ENCODE results near the gene THY1.
"Not testable (repeated sequence)": the region's sequence is repeated elsewhere in the genome, so short reads cannot be mapped to it uniquely, and the experiment has no call there.

THY1 gene

DNA sequence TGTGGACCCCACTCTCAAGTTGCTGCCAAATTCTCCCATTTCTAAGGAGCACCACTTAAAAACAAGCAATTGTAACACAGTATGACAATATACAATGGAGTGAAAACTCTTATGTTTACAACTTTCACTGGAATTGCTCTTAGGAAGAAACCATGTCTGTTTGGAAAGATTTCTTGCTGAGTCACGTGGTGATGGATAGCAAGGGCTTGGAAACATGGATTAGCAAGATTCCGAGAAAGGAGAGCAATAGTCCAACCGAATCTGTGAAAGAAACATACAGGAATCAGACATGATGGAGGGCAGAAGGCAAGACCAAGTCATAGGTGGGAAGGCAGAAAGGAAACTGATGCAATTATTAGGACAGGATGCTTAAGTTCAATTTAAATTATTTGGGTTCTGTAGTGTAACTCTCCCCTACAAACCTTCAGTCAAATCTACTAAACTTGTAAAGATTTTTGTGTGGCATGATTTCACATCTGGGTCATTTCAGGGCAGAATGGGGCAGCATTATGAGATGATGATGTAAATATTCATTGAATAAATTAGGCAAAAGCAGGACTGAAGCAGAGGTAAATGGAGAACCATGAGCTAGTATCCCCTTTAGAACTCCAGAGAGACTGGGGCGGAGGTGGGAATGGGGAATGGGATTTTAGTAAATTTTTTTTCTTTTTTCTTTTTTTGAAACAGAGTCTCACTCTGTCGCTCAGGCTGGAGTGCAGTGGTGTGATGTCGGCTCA is 27.8 kb upstream of the THY1 start:
- DNase-seq = no peak
- H3K36me3 Mint-ChIP-seq (ENCODE audit: low read depth) = no peaks in the 10 kb centered on the region
- peaks cover 25% of the 10 kb centered on the region for H3K27me3 Mint-ChIP-seq
- no peak for ATAC-seq
- no peak overlapping the region for H3K4me3 Mint-ChIP-seq
- no peaks in the 10 kb centered on the region for H3K9me3 Mint-ChIP-seq
- no peak overlapping the region for H3K27ac Mint-ChIP-seq
- no peaks in the 10 kb centered on the region for H3K4me1 Mint-ChIP-seq

- ATAC-seq = no peak
- no peak for DNase-seq
- H3K36me3 Mint-ChIP-seq (ENCODE audit: low read depth) = no peaks in the 10 kb centered on the region
- H3K27ac Mint-ChIP-seq = no peak overlapping the region
- no peak overlapping the region for H3K4me3 Mint-ChIP-seq
- H3K27me3 Mint-ChIP-seq = peaks cover 25% of the 10 kb centered on the region
- no peaks in the 10 kb centered on the region for H3K9me3 Mint-ChIP-seq
- no peaks in the 10 kb centered on the region for H3K4me1 Mint-ChIP-seq
Observed at GRCh38 chr11:119449498-119449897, 26.5 kb upstream of the THY1 start.

DNA sequence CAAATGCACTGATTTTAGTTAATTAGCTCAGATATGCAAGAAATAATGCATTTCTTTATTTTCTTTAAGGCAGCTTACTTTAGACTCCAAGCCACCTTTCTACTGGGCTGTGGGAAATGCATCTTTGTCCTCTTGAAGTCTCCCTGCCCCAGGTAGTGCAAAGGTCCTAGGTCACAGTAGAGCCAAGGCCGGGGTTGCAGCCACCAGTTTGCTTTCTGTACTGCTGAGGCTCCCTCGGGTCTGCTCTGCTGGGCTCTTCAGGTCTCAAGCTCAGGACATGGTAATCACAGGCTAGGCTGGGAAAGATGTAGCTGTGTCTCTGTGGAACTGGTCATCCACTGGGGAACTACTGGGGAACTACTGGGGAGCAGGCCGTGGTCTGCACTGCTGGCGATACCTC is 25.4 kb upstream of the THY1 start:
- Mint-ChIP-seq H3K9me3 (no peaks in the 10 kb centered on the region), H3K27me3 (peaks cover 21% of the 10 kb centered on the region), H3K36me3 (ENCODE audit: low read depth) (no peaks in the 10 kb centered on the region), H3K4me1 (no peaks in the 10 kb centered on the region), H3K4me3 (no peak overlapping the region), H3K27ac (no peak overlapping the region)
- ATAC-seq (no peak), DNase-seq (no peak)

DNA sequence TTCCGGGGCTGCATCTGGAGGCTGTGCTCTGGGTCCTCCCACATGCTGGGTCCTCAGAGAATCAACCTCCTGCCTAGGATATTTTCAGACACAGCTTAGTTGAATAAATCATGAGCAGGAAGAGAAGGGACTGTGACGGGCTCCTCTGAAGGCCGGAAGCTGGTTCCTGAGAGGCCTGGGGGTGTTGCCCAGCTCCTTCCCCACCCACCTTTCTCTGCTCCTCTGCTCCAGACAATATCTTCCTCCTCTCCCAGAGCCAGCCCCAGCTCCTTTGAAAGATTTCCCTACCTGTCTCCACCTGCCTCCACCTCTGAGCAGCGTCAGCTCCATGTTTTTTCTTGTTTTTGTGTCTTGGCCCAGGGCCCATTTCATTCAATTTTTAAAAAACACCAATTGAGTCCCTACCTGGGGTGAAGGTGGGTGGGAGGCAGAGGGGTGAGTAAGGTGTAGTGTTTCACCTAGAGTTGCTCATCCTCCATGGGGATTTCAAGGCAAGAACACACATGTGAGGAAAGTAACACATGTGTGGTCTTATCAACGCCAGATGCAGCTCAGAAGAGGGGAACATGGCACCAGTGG is 24.8 kb upstream of the THY1 start:
- Mint-ChIP-seq H3K9me3 (no peaks in the 10 kb centered on the region), H3K4me1 (peaks cover under 1% of the 10 kb centered on the region), H3K27ac (no peak overlapping the region), H3K4me3 (no peak overlapping the region), H3K36me3 (ENCODE audit: low read depth) (no peaks in the 10 kb centered on the region), H3K27me3 (peaks cover 19% of the 10 kb centered on the region)
- ATAC-seq (no peak), DNase-seq (no peak)

DNA sequence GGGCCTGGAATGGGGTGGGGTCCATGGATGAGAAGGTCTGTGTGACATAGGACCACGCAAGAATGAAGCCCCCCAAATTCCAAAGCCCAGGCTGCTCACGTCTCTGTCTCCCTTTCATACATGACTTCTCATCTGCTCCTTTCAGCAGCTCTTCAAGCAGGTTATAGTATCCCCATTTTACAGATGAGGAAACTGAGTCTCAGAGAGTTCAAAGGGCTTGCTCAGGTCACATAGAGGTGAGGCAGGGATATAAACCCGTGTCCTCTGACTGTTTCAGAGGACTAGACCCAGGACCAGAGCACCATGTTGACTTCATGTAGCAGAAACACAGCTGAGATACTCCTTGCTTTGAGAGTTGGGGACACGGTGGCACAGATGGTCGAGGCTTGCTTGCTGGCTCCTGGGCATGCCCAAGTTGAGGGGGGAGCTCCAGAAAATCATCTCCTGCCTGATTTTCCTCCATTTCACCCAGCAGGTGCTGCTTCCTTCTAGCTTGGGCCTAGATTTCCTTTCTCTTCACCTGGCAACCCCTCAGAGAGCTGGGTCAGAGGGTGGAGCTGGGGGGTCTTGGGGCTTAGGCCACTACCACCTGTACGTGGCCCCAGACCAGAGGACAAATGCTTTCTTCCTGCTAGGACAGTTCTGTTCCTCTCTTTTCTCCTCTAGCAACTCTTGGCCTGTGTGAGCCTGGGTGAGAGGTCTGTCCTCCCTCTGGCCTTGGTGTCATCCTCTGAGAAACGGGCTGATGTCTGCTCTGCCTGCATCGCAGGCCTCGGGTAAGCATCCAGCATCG is 24.1 kb upstream of the THY1 start:
- Mint-ChIP-seq H3K27ac (no peak overlapping the region), H3K27me3 (peaks cover 20% of the 10 kb centered on the region), H3K36me3 (ENCODE audit: low read depth) (no peaks in the 10 kb centered on the region), H3K9me3 (no peaks in the 10 kb centered on the region), H3K4me3 (no peak overlapping the region), H3K4me1 (peaks cover 2% of the 10 kb centered on the region)
- DNase-seq = no peak
- no peak for ATAC-seq

DNA sequence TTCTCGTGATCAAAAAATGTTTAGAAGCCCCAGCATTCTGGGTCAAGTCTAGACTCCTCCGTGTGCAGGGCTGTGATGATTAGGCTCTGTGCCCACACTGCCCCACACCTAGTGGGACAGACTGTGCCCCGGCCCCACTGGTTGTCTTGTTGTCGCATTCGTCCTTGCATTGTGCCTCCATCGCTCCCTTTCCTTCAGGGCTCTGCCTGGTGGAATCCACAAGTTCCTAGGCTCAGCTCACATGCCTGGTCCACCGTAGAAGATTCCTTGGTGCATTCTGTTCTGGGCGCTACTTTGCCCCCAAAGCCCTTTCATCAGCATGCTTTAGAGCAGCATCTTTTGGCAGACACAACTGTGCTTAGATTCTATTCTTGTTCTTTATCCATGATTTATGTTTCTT is 23.5 kb upstream of the THY1 start:
- Mint-ChIP-seq H3K27me3 (peaks cover 20% of the 10 kb centered on the region), H3K36me3 (ENCODE audit: low read depth) (no peaks in the 10 kb centered on the region), H3K4me1 (peaks cover 4% of the 10 kb centered on the region), H3K9me3 (no peaks in the 10 kb centered on the region), H3K27ac (no peak overlapping the region), H3K4me3 (no peak overlapping the region)
- no peak for ATAC-seq
- no peak for DNase-seq

GRCh38 chr11:119445850-119446249 is 22.9 kb upstream of the THY1 start:
- H3K4me3 Mint-ChIP-seq = no peak overlapping the region
- peaks cover 9% of the 10 kb centered on the region for H3K4me1 Mint-ChIP-seq
- no peaks in the 10 kb centered on the region for H3K36me3 Mint-ChIP-seq (ENCODE audit: low read depth)
- H3K27ac Mint-ChIP-seq = no peak overlapping the region
- DNase-seq (no peak), ATAC-seq (no peak)
- no peaks in the 10 kb centered on the region for H3K9me3 Mint-ChIP-seq
- H3K27me3 Mint-ChIP-seq = peaks cover 20% of the 10 kb centered on the region

DNA sequence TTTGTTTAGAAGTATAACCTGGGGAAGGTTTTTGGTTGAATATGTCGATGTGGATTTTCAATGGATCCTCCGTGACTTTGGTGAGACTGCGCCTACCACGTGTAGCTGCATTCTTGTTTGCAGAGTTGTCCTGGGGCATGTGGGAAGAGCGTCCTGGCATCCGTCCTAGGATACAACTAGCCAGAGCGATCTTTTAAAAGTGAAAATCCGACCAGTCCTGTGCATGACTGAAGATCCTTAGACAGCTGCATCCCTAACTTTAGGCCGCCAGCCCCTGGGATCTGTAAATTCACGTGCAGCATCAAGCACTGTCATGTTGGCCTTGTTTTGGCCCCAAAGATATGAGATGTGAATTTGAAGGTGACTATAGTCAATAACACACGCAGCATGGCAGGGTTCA is 22.4 kb upstream of the THY1 start:
- H3K27me3 Mint-ChIP-seq = peaks cover 22% of the 10 kb centered on the region
- peaks cover 14% of the 10 kb centered on the region for H3K4me1 Mint-ChIP-seq

DNA sequence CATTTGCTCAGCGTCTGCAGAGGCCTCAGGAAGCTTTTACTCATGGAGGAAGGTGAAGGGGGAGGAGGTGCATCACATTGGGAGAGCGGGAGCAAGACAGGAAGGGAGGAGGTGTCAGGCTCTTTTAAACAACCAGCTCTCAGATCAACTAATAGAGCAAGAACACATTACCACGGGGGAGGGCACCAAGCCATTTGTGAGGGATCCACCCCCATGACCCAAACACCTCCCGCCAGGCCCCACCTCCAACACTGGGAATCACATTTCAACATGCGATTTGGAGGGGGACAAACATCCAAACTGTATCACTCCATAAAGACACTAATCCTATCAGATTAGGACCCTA is 18.9 kb upstream of the THY1 start:
- Mint-ChIP-seq H3K4me3 (no peak overlapping the region), H3K27me3 (peaks cover 30% of the 10 kb centered on the region), H3K36me3 (ENCODE audit: low read depth) (peaks cover 4% of the 10 kb centered on the region), H3K9me3 (peaks cover 4% of the 10 kb centered on the region), H3K4me1 (peaks cover 15% of the 10 kb centered on the region), H3K27ac (no peak overlapping the region)
- no peak for DNase-seq
- no peak for ATAC-seq

More for the DNA sequence above, 22.4 kb upstream of the THY1 start:
- no peak for DNase-seq
- Mint-ChIP-seq H3K36me3 (ENCODE audit: low read depth) (no peaks in the 10 kb centered on the region), H3K27ac (no peak overlapping the region), H3K9me3 (no peaks in the 10 kb centered on the region), H3K4me3 (no peak overlapping the region)
- no peak for ATAC-seq

- ATAC-seq = no peak
- Mint-ChIP-seq H3K27me3 (peaks cover 35% of the 10 kb centered on the region), H3K9me3 (peaks cover 4% of the 10 kb centered on the region), H3K4me3 (no peak overlapping the region), H3K36me3 (ENCODE audit: low read depth) (peaks cover 4% of the 10 kb centered on the region), H3K4me1 (peaks cover 15% of the 10 kb centered on the region), H3K27ac (no peak overlapping the region)
- no peak for DNase-seq
Observed at GRCh38 chr11:119438599-119438998, 15.6 kb upstream of the THY1 start.

DNA sequence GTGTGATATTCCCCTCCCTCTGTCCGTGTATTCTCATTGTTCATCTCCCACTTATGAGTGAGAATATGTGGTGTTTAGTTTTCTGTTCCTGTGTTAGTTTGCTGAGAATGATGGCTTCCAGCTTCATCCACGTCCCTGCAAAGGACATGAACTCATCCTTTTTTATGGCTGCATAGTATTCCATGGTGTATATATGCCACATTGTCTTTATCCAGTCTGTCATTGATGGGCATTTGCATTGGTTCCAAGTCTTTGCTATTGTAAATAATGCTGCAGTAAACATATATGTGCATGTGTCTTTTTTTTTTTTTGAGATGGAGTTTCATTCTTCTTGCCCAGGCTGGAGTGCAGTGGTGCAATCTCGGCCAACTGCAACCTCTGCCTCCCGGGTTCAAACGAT is 14.5 kb upstream of the THY1 start:
- H3K9me3 Mint-ChIP-seq; ATAC-seq; H3K4me3 Mint-ChIP-seq; H3K36me3 Mint-ChIP-seq (ENCODE audit: low read depth); DNase-seq; H3K27ac Mint-ChIP-seq: not testable (repeated sequence)
- Mint-ChIP-seq H3K27me3 (peaks cover 35% of the 10 kb centered on the region), H3K4me1 (peaks cover 13% of the 10 kb centered on the region)

DNA sequence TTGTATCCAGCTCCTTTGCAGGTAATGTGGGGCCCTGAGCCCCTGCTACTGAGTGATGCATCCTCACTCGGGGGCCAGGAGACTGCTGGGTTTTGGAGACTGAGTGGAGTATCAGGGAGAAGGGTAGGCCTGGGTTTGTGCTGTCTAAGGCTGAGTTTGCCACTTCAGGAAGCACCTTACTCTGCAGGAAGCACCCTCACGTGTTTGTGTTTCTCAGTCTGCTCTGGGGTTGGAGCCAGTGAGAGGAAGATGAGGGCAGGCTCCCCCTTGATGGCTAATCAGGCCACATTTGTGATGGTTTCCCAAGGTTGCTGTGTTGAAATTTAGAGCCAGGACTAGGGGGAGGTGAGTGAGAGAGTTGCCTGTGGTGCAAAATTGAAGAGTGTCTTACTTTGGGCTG is 13.7 kb upstream of the THY1 start:
- no peak for ATAC-seq
- Mint-ChIP-seq H3K27ac (no peak overlapping the region), H3K27me3 (peaks cover 38% of the 10 kb centered on the region), H3K4me1 (peaks cover 13% of the 10 kb centered on the region), H3K9me3 (peaks cover 4% of the 10 kb centered on the region), H3K36me3 (ENCODE audit: low read depth) (peaks cover 4% of the 10 kb centered on the region), H3K4me3 (no peak overlapping the region)
- no peak for DNase-seq

DNA sequence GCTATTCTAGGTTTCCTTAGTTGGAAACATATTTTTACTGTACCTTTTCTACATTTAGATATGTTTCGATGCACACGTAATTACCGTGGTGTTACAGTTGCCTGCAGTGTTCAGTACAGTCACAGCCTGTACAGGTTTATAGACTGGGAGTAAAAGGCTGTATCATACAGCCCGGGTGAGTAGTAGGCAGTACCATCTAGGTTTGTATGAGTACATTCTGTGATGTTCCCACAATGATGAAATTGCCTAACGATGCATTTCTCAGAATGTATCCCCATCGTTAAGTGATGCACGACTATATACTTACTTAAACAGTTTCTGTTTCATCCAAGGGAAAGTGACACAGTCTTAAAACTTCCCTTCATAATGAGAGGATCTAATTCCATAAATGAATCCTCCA is 13.1 kb upstream of the THY1 start:
- Mint-ChIP-seq H3K4me1 (peaks cover 8% of the 10 kb centered on the region), H3K27me3 (peaks cover 44% of the 10 kb centered on the region), H3K4me3 (no peak overlapping the region), H3K27ac (no peak overlapping the region), H3K9me3 (peaks cover 4% of the 10 kb centered on the region), H3K36me3 (ENCODE audit: low read depth) (peaks cover 4% of the 10 kb centered on the region)
- ATAC-seq = no peak
- DNase-seq = no peak

DNA sequence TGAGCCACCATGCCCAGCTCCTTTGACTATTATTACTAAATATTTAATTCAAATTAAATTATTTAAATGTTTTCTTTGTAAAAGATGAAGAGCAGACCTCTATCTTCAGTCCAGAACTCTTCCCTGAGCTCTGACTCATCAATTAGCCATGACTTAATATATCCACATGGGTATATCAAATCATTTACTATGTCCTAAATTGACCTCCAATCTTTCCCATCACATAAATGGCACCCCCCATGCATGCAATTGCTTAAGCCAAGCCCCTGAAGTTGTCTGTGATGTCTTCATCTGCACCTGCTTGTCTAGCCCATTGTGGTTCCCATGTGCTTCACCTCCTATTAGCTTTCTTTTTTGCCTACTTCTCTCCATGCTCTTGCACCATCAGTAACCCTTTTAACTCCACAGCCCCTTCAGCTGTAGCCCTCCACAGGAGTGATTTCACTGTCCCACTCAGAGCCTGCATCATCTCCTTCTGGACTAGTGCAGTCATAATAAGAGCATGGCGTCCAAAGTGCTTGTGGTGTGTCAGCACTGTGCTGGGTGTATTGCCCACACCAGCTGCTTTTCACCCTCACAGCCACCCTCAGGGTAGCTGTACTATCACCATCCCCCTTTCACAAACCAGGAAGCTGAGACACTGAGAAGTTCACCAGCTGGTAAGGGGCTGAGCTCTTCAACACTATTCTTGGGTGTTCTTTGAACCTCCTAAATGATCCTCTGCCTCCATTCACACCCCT is 11.8 kb upstream of the THY1 start:
- Mint-ChIP-seq H3K4me1 (no peaks in the 10 kb centered on the region), H3K27me3 (peaks cover 44% of the 10 kb centered on the region), H3K4me3 (no peak overlapping the region), H3K9me3 (peaks cover 4% of the 10 kb centered on the region), H3K27ac (no peak overlapping the region), H3K36me3 (ENCODE audit: low read depth) (peaks cover 4% of the 10 kb centered on the region)
- ATAC-seq = peak; percentile 24
- DNase-seq = no peak

GRCh38 chr11:119433358-119433725 is 10.4 kb upstream of the THY1 start:
- no peaks in the 10 kb centered on the region for H3K4me1 Mint-ChIP-seq
- H3K36me3 Mint-ChIP-seq (ENCODE audit: low read depth) = peaks cover 4% of the 10 kb centered on the region
- H3K27ac Mint-ChIP-seq = no peak overlapping the region
- no peak overlapping the region for H3K4me3 Mint-ChIP-seq
- DNase-seq (no peak), ATAC-seq (no peak)
- H3K9me3 Mint-ChIP-seq = peaks cover 4% of the 10 kb centered on the region
- H3K27me3 Mint-ChIP-seq = peaks cover 46% of the 10 kb centered on the region
